Endothelial cell of umbilical vein (primary cell): ENCODE data around the gene DNAH9. TPM values are rescaled to one million over a fixed set of nuclear protein-coding genes. Genes with fewer than 3 reads are reported as not detected.

Experiments
- BruUV-seq: library from RNA; stranded (reverse); fragments of 400-500 nt; replicated peaks from 2 replicates; lab custom pipeline; 2021; lab: Mats Ljungman, UMichigan
- CTCF ChIA-PET: fragments of 300-600, 350-600 bp; sonication (Branson Sonifier 250); formaldehyde crosslinking; loops from one replicate; lab custom pipeline; 2021; ENCODE audit warnings: antibody characterized with exemption, inconsistent platforms; lab: Charles Lee
- POLR2A ChIA-PET: fragments of 300-600, 350-600 bp; sonication (Branson Sonifier 250); formaldehyde crosslinking; loops from one replicate; lab custom pipeline; 2021; ENCODE audit warnings: antibody characterized with exemption, inconsistent platforms; lab: Charles Lee
- DNase-seq: peaks from one replicate; pipeline ENCODE4 v3.0.0-alpha.2; 2011; ENCODE audit warnings: low read depth, low spot score
- FAIRE-seq: peaks from 2 replicates; lab custom pipeline; 2011; peaks lifted over from hg19 to GRCh38; lab: Jason Lieb, UNC
- H2AFZ ChIP-seq: 2 replicates; pipeline ENCODE4 v1.6.0; 2012; ENCODE audit warnings: low read depth, low read length, control low read depth, inconsistent platforms
- H3K27ac ChIP-seq: 2 replicates; pipeline ENCODE4 v1.5.1; 2011; ENCODE audit warnings: low read depth, mild to moderate bottlenecking, control low read depth, low read length, moderate library complexity; ENCODE audit not compliant: insufficient read depth
- H3K27me3 ChIP-seq, 2 experiments: 2 replicates each; pipeline versions ENCODE4 v1.6.0 to v1.6.1; 2011; ENCODE audit warnings: low read length in 2 of 2, mixed read lengths in 1 of 2; ENCODE audit not compliant: control insufficient read depth in 2 of 2, insufficient read depth in 2 of 2
- H3K36me3 ChIP-seq, 2 experiments: 2 replicates in 1 of 2; 3 replicates in 1 of 2; pipeline ENCODE4 v1.5.1; 2011; ENCODE audit warnings: low read length in 2 of 2, mild to moderate bottlenecking in 1 of 2, moderate library complexity in 1 of 2; ENCODE audit not compliant: control insufficient read depth in 2 of 2, insufficient read depth in 2 of 2; ENCODE audit errors: extremely low read depth in 1 of 2
- H3K4me1 ChIP-seq: 3 replicates; pipeline ENCODE4 v1.5.1; 2011; ENCODE audit warnings: mild to moderate bottlenecking, low read length; ENCODE audit not compliant: control insufficient read depth, insufficient read depth; ENCODE audit errors: extremely low read depth
- H3K4me2 ChIP-seq: 2 replicates; pipeline ENCODE4 v1.6.1; 2011; ENCODE audit warnings: low read length, control low read depth, mixed read lengths; ENCODE audit not compliant: insufficient read depth
- H3K4me3 ChIP-seq, 3 experiments: fragments of 200-600 bp in 1 of 3; sonication (generic), shearing (Covaris generic) in 1 of 3; replicated peaks in 1 of 3; 2 replicates each; pipeline ENCODE4 v1.5.1; 2011 to 2016; ENCODE audit warnings: control low read depth in 3 of 3, low read length in 3 of 3, mild to moderate bottlenecking in 2 of 3, inconsistent platforms in 1 of 3, low read depth in 1 of 3, moderate library complexity in 1 of 3; ENCODE audit not compliant: insufficient read depth in 1 of 3
- H3K79me2 ChIP-seq: 2 replicates; pipeline ENCODE4 v1.6.0; 2012; ENCODE audit warnings: low read length, inconsistent platforms; ENCODE audit not compliant: control insufficient read depth, insufficient read depth
- H3K9ac ChIP-seq: replicated peaks from 2 replicates; pipeline ENCODE3; 2011; ENCODE audit warnings: low read length, control low read depth; ENCODE audit not compliant: insufficient read depth; ENCODE audit errors: extremely low read depth
- H3K9me1 ChIP-seq: replicated peaks from 3 replicates; pipeline ENCODE4 v1.6.0; 2011; ENCODE audit warnings: mild to moderate bottlenecking, low read length; ENCODE audit not compliant: control insufficient read depth, insufficient read depth; ENCODE audit errors: extremely low read depth
- H3K9me3 ChIP-seq: replicated peaks from 2 replicates; pipeline ENCODE4 v1.5.1; 2012; ENCODE audit warnings: low read length, inconsistent platforms; ENCODE audit not compliant: control insufficient read depth, insufficient read depth
- H4K20me1 ChIP-seq: replicated peaks from 2 replicates; pipeline ENCODE3; 2011; ENCODE audit warnings: mild to moderate bottlenecking, low read length; ENCODE audit not compliant: control insufficient read depth, insufficient read depth; ENCODE audit errors: extremely low read depth
- EZH2 ChIP-seq: IDR thresholded peaks from 2 replicates; pipeline ENCODE4 v1.6.1; 2012; ENCODE audit warnings: borderline replicate concordance, low read depth, mild to moderate bottlenecking, moderate library complexity, low read length, inconsistent platforms; ENCODE audit not compliant: severe bottlenecking
- FOS ChIP-seq: IDR thresholded peaks from 2 replicates; pipeline ENCODE4 v1.6.1; 2011; ENCODE audit warnings: mild to moderate bottlenecking, low read length, moderate library complexity, borderline replicate concordance; ENCODE audit not compliant: insufficient read depth
- GATA2 ChIP-seq: IDR thresholded peaks from 2 replicates; pipeline ENCODE4 v1.7.0; 2011; ENCODE audit warnings: low read depth, mild to moderate bottlenecking, moderate library complexity, mixed read lengths, low read length; ENCODE audit not compliant: insufficient read length, insufficient read depth
- JUN ChIP-seq: IDR thresholded peaks from 2 replicates; pipeline ENCODE4 v1.6.1; 2011; ENCODE audit warnings: borderline replicate concordance, low read depth; ENCODE audit not compliant: insufficient read length, insufficient read depth
- MYC ChIP-seq: IDR thresholded peaks from one replicate; pipeline ENCODE4 v1.6.1; 2011; ENCODE audit warnings: mild to moderate bottlenecking, low read depth, low read length
- POLR2A ChIP-seq: IDR thresholded peaks from 2 replicates; pipeline ENCODE4 v1.6.1; 2012; ENCODE audit warnings: low read depth, mild to moderate bottlenecking, control low read depth, low read length
- POLR2AphosphoS5 ChIP-seq: IDR thresholded peaks from 2 replicates; pipeline ENCODE4 v1.6.1; 2012; ENCODE audit warnings: low read depth, mild to moderate bottlenecking, control low read depth, low read length, moderate library complexity; ENCODE audit not compliant: insufficient read depth
- dilution Hi-C: fragments of 300-500 bp; cut with MboI; formaldehyde crosslinking; loops from one replicate; pipeline ENCODE4 v1.15.0; 2019; ENCODE audit warnings: low sequenced_read_pairs; ENCODE audit not compliant: extremely low pct_ligation_motif_present
- intact Hi-C: fragments of 100-400 bp; cut with micrococcal nuclease; formaldehyde crosslinking; loops from one replicate; pipeline ENCODE4 v1.10.0; 2022
- polyA plus RNA-seq, 4 experiments: library from polyadenylated mRNA; depleted of rRNA in 3 of 4; stranded (reverse) in 3 of 4; unstranded in 1 of 4; fragments of >200 nt; gene quantifications; 2 replicates each; pipeline versions ENCODE4 v1.2.1 to v1.2.3, GENCODE V29; 2011 to 2012; ENCODE audit warnings: missing spikeins in 1 of 4
- total RNA-seq: library from RNA; stranded (reverse); gene quantifications from 2 replicates; pipeline ENCODE4 v1.2.3, GENCODE V29; 2021
- TF ChIP-seq, protein P1 (sequence below): IDR thresholded peaks from 2 replicates; pipeline ENCODE4 v1.6.1; 2011; ENCODE audit not compliant: insufficient read depth, insufficient read length

The DNAH9 gene
- total and polyA plus RNA-seq, 2 donors (not counting 3 experiments of a cell fraction or from before 2014, with no cell fraction given), result not detected

- no peak overlapping the region for H3K9ac ChIP-seq
- CTCF ChIA-PET, result no interaction called here
- FAIRE-seq, result no peak
These were observed 295.6 kb downstream of the DNAH9 start for GRCh38 chr17:11893862-11894261.

GRCh38 chr17:11896199-11896598 lies 297.9 kb downstream of the DNAH9 start:
- H3K4me3 ChIP-seq, result no peak overlapping the region
- ChIA-PET CTCF (no interaction called here), POLR2A (no interaction called here)
- H3K4me2 ChIP-seq, result no peak overlapping the region
- FAIRE-seq, result no peak
- H4K20me1 ChIP-seq, result no peaks in the 10 kb centered on the region
- H3K27me3 ChIP-seq, result no peaks in the 10 kb centered on the region
- H3K79me2 ChIP-seq, result no peaks in the 10 kb centered on the region
- no TSS peak for BruUV-seq
- no peak for TF ChIP-seq MYC
- TF ChIP-seq POLR2A, result no peak
- TF ChIP-seq POLR2AphosphoS5, result no peak
- TF ChIP-seq FOS, result no peak
- no peak for TF ChIP-seq JUN
- TF ChIP-seq GATA2, result no peak
- TF ChIP-seq, protein P1, sequence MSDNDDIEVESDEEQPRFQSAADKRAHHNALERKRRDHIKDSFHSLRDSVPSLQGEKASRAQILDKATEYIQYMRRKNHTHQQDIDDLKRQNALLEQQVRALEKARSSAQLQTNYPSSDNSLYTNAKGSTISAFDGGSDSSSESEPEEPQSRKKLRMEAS, result no peak
- no peak for TF ChIP-seq EZH2
- DNase-seq, result no peak
- no peak overlapping the region for H3K27ac ChIP-seq
- no peaks in the 10 kb centered on the region for H3K36me3 ChIP-seq
- intact Hi-C loops (no loop called here), dilution Hi-C loops (no loop called here)
- no peaks in the 10 kb centered on the region for H3K4me1 ChIP-seq
- H2AFZ ChIP-seq, result no peak overlapping the region
- no peaks in the 10 kb centered on the region for H3K9me1 ChIP-seq
- H3K9me3 ChIP-seq, result no peaks in the 10 kb centered on the region
- H3K9ac ChIP-seq, result no peak overlapping the region

More at GRCh38 chr17:11893862-11894261, 295.6 kb downstream of the DNAH9 start:
- no peak overlapping the region for H3K27ac ChIP-seq
- H3K4me3 ChIP-seq, result no peak overlapping the region
- intact Hi-C loops, result no loop called here
- no peak for TF ChIP-seq MYC
- TF ChIP-seq, protein P1, result no peak
- H2AFZ ChIP-seq, result no peak overlapping the region
- no peaks in the 10 kb centered on the region for H3K36me3 ChIP-seq
- no peaks in the 10 kb centered on the region for H3K27me3 ChIP-seq
- H3K9me3 ChIP-seq, result no peaks in the 10 kb centered on the region
- H3K4me2 ChIP-seq, result no peak overlapping the region
- no peaks in the 10 kb centered on the region for H3K4me1 ChIP-seq
- no peak for DNase-seq
- no peaks in the 10 kb centered on the region for H4K20me1 ChIP-seq
- POLR2A ChIA-PET, result no interaction called here
- BruUV-seq, result no TSS peak
- no peaks in the 10 kb centered on the region for H3K79me2 ChIP-seq
- dilution Hi-C loops, result no loop called here
- H3K9me1 ChIP-seq, result no peaks in the 10 kb centered on the region
